GM21786 (cell line): Measurements from ENCODE around the gene MOB3B.
"Not testable (repeated sequence)": the region's sequence is repeated elsewhere in the genome, so short reads cannot be mapped to it uniquely, and the experiment has no call there.

Experiments used
- ATAC-seq: cut with Tn5 transposase; IDR thresholded peaks from one replicate; pipeline ENCODE4 v1.9.1; 2021; ENCODE audit not compliant: unreplicated experiment

Gene MOB3B

GRCh38 chr9:27519466-27520465 is 9.8 kb downstream of the MOB3B start:
- no peak for ATAC-seq

DNA sequence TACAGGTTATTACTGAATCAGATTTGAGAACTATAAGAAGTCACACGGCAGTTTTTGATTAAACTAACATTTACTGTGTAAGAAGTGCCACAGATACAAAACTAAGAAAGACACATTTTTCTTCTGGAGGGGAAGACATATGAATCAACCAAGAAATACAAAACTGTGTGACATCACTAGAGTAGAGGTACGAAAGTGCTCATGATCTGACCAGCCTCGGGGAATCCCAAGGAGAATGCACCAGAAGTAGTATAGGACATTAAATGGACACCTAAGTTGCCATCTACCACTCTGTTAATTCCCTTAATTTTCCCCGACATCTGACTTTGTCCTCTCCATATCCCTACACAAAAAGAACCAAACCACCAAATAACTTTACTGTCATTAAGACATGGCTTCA is 10.8 kb downstream of the MOB3B start:
- ATAC-seq = no peak

- ATAC-seq = no peak
Observed at GRCh38 chr9:27518006-27518405, 11.6 kb downstream of the MOB3B start.

GRCh38 chr9:27514551-27514950 is 15.1 kb downstream of the MOB3B start:
- ATAC-seq = no peak

GRCh38 chr9:27511771-27512170 is 17.8 kb downstream of the MOB3B start:
- ATAC-seq = no peak

DNA sequence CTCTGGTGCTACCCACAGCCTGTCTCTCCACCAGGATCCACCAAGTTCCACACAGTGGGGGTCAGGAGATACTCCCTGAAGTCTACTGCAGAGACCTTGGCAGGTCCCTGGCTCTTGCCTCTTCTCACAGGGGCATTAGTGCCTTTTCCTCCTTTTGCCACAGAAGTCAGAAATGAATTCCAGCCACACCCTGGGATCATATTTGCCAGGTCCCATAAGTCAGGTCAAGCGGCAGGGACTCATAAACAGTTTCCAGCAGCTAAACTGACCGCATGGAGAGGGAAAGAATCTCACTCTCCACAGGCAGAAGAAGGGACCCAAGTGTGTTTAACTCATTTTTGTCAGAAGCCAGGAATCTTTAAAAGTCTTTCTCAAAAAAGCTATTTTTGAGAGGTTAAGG is 18.8 kb downstream of the MOB3B start:
- no peak for ATAC-seq

- ATAC-seq = no peak
Observed at GRCh38 chr9:27506981-27507380, 22.6 kb downstream of the MOB3B start.

GRCh38 chr9:27505744-27506161 is 23.9 kb downstream of the MOB3B start:
- no peak for ATAC-seq

GRCh38 chr9:27504259-27504658 is 25.4 kb downstream of the MOB3B start:
- no peak for ATAC-seq

GRCh38 chr9:27503623-27504022 is 26.0 kb downstream of the MOB3B start:
- no peak for ATAC-seq

- not testable (repeated sequence) for ATAC-seq
Observed at GRCh38 chr9:27500902-27501301, 28.7 kb downstream of the MOB3B start.

- ATAC-seq = peak; percentile 43
Observed at GRCh38 chr9:27499451-27499850, 30.2 kb downstream of the MOB3B start.

GRCh38 chr9:27497883-27498417 is 31.7 kb downstream of the MOB3B start:
- ATAC-seq = no peak

DNA sequence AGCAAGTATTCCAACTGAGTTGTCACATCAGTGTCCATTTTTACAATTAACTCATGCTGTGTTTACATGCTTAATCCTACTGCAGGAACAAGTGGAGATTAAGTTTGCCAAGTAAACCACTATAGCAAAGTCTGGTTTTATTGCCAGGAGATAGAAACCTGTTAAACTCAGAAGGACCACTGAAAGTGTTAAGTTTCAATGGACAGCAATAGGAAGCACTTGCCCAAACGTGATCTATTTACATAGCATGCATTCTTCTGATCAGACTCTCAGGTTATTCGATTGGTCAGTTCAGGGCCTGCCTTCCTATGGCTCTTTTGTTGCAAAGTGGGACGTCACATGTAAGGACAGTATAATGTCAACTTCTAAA is 33.5 kb downstream of the MOB3B start:
- no peak for ATAC-seq

GRCh38 chr9:27495480-27496134 is 34.0 kb downstream of the MOB3B start:
- ATAC-seq = no peak

- no peak for ATAC-seq
Observed at GRCh38 chr9:27491154-27491553, 38.5 kb downstream of the MOB3B start.

- ATAC-seq = peak; percentile 72
Observed at GRCh38 chr9:27489087-27489876, 40.3 kb downstream of the MOB3B start.

- no peak for ATAC-seq
Observed at GRCh38 chr9:27487927-27488326, 41.7 kb downstream of the MOB3B start.

DNA sequence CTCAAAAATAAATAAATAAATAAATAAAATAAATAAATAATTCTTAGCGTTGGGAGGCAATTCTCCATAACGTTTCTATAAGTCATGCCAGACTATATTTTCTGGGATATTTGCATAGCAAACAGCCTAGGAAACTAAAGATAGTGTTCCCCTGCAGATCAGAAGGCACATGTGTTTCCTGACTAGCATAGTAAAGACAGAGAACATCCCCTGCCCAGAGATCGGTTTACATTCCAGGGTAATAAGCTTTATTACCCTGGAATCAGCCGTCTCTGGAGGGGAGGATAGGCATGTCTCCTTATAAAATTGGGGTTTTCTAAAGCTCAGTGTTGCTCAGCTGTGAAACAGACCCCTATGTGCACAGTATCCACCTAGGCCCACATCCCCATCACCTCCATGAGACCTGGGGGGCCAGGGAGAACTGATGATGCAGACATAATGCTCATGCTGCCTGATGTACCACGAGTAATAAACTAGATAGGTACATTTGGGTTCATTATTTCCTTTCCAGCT is 42.4 kb downstream of the MOB3B start:
- ATAC-seq = no peak

- peak; percentile 82 for ATAC-seq
Observed at GRCh38 chr9:27485158-27485557, 44.5 kb downstream of the MOB3B start.

- ATAC-seq = no peak
Observed at GRCh38 chr9:27483576-27483975, 46.0 kb downstream of the MOB3B start.
